Urothelium cell line (cell line): ENCODE data around the gene TCP1.
"Not testable (repeated sequence)": the region's sequence is repeated elsewhere in the genome, so short reads cannot be mapped to it uniquely, and the experiment has no call there.

ENCODE experiments used
- DNase-seq: peaks from one replicate; pipeline ENCODE4 v3.0.0; 2011; ENCODE audit warnings: low spot score, mixed read lengths
- FAIRE-seq: peaks from 2 replicates; lab custom pipeline; 2011; peaks lifted over from hg19 to GRCh38; lab: Jason Lieb, UNC

The TCP1 gene

DNA sequence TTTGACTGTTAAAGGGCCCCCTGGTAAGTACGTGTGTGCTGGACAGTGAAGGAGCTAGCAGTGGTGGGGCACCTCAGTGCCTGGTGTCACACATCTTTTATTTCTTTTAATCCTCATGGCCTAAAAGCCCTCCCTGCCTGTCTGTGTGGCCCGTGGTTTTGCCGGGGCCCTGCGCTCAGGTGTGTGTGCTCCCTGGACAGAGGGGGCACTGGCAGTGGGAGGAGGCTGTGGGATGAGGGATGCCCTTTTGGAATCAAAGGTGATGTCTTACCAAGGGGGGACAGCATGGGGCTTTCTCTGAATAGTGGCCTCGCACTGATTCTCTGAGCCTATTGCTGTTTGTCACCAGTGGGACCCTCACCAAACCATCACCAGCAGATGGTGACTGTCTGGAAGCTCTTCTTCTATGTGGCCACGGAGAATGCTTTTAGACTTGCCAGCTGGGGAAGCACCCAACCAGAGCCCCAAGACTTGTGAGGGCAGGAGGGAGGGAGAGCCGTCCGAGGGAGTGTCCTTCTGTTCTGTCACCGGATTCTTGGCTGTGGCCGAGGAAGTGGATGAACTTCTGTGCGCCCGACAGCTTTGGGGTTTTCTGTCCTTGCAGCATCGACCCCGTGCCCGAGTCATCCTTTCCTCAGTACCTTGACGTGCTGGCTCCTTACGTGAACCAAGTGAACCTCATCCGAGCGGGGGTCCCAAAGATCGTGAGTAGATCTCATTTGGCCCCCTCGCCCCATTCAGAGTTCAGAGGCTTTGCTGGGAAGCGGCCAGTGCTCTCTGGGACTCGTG, 28.7 kb upstream of the TCP1 start:
- no peak for FAIRE-seq
- DNase-seq, result no peak

DNA sequence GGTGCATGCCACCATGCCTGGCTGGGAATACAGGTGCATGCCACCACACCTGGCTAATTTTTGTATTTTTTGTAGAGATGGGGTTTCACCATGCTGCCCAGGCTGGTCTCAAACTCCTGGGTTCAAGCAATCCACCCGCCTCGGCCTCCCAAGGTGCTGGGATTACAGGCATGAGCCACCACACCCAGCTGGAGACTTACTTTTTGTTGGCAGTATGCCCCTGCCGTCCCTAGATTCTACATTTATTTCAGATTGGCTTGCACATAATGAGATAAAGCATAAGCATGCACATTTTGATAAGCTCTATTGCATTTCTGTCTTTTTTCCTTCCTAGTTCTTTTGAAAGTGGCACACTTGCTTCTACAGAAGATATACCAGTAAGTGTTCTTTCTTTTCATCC, 27.4 kb upstream of the TCP1 start:
- not testable (repeated sequence) for FAIRE-seq, DNase-seq

DNA sequence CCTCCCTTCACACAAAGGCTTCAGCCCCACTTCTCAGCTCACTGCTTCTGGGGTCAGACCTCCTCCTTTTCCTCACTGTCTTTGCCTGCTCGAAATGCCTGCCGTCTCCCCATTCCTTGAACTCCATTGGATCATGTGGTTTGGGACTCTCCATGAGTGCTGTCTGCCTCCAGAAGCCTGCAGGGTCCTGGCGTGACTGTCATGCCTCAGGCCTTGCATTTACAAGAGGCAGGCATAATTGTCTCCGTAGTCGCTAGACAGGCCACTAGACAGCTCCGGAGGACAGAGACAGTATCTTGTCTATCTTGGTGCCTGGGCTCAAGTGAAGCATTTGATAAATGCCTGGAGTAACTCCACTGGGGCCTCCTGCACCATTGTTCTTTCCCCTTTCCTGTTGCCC, 26.0 kb upstream of the TCP1 start:
- FAIRE-seq, result no peak
- no peak for DNase-seq

DNA sequence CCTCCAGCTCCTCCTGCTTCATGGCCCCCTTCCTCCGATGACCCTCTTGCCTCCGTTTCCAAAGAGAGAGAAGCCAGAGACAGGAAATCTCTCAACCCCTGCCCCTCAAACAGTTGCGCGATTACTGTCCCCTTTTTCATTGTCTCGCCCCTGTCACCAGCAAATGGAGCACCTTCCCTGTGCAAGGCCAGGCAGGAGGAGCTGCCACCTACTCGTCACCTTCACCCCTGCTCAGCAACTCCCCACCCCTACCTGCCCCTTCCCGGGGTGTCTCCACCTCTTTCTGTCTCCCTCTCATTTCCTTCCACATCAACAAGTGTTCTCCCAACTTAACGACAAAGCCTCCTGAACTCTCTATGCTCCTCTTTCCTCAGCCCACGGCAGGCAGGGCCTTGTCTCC, 24.4 kb upstream of the TCP1 start:
- DNase-seq, result no peak
- no peak for FAIRE-seq

DNA sequence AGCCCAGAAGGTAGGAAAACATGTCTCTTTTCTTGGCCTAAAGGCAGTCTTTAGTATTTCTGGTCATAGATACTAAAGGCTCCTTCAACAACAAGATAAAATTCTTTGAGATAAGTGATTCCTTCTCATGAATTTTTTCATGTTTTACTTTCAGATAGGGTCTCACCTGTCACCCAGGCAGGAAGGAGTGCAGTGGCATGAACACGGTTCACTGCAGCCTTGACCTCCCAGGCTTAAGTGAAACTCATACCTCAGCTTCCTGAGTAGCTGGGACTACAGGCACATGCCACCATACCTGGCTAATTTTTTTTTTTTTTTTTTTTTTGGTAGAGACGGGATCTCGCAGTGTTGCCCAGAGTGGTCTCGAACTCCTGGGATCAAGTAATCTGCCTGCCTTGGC, 19.7 kb upstream of the TCP1 start:
- DNase-seq, result no peak
- FAIRE-seq, result no peak

DNA sequence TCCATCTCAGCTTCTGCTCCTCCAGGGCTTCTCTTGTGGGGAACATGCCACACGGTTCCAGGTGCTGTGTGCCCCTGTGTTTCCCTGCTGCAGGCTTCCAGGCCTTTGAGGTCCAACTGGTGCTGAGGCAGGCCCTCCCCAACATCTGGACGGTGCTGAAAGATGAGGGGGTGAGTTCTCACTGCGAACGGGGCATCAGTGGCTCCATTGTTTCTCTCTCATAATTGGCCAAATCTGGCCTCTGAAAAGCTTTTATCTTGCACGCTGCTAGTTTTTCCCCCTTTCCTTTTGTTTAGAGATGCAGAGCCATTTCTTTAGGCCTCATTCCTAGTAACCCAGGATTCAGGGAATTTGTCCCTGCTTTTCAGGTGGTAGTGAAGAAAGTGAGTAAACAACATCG, 19.2 kb upstream of the TCP1 start:
- FAIRE-seq, result no peak
- no peak for DNase-seq

DNA sequence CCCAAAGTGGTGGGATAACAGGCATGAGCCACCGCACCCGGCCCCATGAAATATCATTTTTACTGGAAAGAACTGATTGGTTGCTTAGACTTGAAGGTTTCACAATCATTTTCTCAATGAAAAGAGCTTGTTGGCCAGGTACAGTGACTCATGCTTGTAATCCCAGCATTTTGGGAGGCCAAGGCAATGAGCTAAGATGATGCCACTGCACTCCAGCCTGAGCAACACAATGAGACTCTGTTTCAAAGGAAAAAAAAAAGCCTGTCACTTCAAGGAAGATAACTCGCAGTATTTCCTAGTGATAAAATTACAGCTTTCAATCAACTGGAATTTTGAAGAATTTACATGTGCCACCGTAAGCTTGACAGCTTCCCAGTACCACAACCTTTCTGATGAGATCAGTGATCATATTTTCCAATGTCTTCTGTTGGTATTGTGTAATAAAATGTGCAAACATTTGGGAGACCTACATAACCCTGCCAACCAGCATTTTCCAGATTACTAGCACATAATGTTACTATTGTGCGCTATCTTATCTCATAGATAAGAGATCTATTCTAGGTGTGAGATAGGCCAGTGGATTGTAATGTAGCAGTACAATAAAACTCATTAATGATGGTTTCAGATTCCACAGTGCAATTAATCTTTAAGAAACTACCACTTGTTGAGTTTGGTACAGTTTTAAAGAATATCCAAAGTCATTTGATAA, 17.9 kb upstream of the TCP1 start:
- DNase-seq, result peak; percentile 46
- no peak for FAIRE-seq

DNA sequence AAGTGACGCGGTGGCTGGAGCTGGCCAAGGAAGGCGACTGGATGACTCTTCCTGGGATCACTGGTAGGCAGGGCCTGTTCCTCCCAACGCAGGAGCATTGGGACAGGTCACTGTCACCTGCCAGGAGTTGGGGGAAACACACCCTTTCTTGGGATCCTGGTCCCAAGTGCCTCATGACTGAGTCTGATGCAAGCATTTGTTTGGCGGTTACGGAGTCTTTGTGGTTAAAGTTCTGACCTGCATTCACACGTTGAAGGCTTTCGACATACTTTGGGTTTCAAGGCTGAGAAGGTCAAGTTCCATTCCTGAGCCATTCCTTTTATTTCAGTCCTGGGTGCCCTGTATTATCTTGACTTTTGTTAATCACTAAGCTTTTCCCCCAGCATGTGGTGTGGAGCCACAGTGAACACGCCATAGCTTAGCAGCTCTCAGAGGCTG, 16.6 kb upstream of the TCP1 start:
- no peak for FAIRE-seq
- DNase-seq, result no peak

DNA sequence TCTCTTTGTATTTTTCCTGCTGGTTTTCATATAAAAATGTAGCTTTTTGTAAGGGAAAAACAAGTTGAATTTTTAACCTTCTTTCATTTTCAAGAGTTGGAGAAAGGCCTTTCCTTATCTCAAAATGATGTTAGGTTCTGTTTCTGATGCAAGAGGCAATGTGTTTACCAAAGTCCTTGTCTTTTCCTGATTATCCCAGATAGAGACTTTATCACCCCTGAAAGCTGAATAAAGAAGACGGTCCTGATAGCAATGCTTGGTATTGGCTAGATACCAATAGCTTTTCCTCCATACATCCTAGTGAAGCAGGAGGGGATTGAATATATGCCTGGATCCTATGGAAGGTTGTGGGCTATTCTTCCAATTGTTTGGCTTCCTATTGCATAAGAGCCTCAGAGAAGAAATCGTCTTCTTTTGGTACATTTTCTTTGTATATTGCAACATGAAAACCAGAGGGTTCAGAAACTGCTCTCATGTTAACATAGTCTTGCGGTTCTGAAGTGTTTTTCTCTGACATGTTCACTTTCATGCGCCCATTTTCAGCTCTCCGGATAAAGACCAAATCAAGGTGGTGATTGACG, 16.1 kb upstream of the TCP1 start:
- no peak for DNase-seq
- no peak for FAIRE-seq

DNA sequence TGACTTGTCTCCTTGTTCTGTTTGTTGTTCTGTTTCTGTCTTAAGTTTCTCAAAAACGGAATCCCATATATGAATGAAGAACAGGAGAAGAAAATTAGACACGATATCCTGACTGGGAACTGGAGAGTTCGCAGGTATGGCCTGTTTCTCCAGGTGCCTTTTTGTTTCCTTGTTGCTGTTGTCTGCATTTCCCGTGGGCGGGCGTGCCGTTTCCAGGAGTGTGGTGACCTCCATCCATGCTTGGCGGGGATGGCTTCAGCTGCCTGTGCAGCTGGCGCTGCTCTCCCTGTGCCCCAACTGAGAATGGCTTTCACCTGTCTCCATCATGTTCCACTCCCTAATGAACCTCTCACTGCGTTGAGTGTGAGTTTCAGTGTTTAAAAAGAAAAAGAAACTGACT, 15.1 kb upstream of the TCP1 start:
- FAIRE-seq, result no peak
- DNase-seq, result no peak

DNA sequence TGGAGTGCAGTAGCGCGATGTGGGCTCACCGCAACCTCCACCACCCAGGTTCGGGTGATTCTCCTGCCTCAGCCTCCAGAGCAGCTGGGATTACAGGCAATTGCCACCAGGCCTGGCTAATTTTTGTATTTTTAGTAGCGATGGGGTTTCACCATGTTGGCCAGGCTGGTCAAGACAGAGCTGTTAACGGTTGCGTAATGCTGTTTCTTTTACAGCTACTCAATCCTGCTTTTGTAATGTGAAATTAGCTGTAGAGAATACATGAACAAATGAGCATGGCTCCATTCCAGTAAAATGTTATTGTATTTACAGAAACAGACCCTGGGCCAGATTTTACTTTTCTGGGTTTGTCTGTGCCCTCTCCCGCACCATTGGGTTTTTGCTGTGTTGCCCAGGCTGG, 12.5 kb upstream of the TCP1 start:
- no peak for DNase-seq
- no peak for FAIRE-seq

DNA sequence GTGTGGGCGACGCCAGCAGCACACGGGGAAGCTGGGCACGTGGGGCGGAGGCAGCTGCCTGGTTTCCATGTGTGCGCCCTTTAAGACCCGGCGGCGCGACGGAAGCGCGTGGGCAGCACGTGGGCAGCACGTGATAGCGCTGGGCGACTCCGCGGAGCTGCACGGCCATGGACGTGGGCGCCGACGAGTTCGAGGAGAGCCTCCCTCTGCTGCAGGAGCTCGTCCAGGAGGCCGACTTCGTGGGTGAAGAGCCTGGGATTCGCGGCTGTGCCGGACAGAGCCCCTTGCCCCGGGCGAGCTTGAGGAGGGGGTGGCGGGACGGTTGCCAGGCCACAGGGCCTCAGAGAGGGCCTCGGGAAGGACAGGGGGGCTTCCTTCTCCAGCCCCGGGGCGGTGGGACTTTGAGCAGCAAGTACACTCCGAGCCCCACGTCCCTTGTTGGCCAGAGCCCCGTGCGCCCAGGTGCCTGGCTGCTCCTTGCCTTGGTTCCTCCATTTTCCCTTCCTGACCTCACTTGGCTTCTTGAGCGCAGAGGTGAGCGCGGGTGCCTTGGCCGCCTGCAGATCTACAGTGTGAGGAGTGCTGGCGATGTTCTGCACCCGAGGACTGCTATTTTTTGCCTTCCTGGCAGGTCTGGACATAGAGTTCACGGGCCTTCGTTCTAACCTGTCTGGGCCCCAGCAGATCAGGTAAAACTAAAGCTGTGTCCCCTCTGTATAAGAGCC, 10.9 kb upstream of the TCP1 start, which contains the start of gene PNLDC1:
Gene PNLDC1, plus strand, starts transcription at position 136 of the 725 bp plus-strand sequence. Its CDS starts 32 bp downstream, at position 168.
- DNase-seq, result no peak
- no peak for FAIRE-seq

DNA sequence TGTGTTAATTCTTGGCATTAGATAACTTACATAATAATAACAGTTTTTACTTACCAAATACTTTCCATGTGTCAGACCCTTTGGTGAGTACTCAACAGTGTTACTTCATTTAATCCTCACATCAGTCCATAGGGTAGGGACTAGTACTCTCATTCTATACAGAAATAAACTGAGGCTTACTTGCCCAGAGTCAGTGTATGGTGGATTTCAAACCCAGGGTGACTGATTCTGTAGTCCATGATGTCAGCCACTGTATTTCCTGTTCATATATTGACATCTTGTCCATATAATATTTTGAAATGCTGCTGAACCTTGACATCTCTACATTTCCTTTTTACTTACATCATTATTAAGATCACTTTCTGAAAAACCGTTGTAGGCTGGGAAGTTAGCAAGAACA, 8.2 kb upstream of the TCP1 start:
- DNase-seq (no peak), FAIRE-seq (no peak)

DNA sequence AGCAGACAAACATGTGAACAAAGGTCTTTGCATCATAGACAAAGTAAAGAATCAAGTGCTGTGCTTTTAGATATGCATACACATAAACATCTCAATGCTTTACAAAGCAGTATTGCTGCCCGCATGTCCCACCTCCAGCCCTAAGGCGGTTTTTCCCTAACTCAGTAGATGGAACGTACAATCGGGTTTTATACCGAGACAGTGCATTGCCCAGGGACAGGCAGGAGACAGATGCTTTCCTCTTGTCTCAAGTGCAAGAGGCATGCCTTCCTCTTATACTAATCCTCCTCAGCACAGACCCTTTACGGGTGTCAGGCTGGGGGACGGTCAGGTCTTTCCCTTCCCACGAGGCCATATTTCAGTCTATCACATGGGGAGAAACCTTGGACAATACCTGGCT, 5.6 kb upstream of the TCP1 start:
- not testable (repeated sequence) for FAIRE-seq, DNase-seq

DNA sequence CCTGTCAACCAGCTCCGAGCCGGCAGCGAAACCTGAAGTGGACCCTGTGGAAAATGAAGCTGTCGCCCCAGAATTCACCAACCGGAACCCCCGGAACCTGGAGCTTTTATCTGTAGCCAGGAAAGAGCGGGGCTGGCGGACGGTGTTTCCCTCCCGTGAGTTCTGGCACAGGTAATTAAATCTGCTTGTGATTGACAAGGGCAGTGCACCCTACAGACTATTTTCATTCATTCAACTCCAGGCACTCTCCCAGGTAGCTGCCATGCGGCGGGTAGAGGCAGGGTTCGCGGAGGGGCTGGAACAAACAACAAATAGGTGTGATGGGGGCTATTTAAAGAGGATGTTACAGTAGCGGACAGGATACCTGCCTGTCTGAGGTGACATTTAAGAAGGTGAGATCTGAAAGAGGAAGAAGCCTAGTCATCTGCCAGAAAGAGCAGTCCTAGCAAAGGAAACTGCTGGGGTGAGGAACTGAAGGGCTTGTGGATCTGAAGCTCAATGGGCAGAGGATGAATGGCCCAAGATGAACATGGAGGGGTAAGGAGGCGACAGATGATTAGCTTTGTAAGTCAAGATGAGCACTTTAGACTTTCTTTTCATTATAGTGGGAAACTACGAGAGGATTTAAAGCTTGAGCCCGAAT, 1.7 kb upstream of the TCP1 start:
- FAIRE-seq (no peak), DNase-seq (no peak)

DNA sequence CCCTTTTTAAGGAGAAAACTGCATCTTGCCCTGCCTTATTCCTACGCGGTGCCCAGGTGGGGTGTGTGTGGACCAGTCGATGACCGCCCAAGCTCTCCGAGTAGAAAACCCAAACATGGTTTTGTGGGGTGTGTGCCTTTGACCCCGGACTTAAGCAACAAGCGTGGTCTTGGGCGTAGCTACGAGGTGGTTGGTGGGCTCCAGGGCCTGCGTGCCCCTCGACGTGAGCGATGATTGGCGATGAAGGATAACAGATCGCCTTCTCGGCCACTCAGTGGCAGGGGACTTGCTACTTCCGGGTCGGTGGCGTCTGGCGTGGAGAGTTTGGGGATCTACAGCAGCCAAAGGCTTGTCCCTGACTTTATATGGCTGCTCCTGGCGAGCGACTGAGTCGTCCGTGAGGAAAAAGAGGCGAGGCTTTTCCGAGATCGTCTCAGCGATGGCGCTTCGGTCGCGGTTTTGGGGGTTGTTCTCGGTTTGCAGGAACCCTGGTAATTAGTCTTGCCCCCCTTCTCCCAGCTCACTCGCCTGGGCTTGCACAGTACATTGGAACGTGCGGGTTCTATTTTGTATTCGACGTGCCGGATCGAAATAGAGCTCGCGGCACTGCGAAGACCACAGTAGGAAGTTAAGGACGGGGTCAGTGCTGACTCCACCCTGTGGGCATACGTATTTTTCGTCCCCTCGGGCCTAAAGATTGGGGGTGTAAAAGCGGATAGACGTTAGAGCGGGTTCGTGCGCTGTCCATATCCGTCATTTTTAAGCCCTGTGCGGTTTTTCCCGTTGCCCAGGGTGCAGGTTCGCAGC, 950 bp upstream of the TCP1 start, which contains the start of gene MRPL18:
Gene MRPL18, plus strand, starts transcription at position 319 of the 807 bp plus-strand sequence. Its CDS starts 121 bp downstream, at position 440.
- DNase-seq (peak; percentile 94), FAIRE-seq (peak; percentile 72)

DNA sequence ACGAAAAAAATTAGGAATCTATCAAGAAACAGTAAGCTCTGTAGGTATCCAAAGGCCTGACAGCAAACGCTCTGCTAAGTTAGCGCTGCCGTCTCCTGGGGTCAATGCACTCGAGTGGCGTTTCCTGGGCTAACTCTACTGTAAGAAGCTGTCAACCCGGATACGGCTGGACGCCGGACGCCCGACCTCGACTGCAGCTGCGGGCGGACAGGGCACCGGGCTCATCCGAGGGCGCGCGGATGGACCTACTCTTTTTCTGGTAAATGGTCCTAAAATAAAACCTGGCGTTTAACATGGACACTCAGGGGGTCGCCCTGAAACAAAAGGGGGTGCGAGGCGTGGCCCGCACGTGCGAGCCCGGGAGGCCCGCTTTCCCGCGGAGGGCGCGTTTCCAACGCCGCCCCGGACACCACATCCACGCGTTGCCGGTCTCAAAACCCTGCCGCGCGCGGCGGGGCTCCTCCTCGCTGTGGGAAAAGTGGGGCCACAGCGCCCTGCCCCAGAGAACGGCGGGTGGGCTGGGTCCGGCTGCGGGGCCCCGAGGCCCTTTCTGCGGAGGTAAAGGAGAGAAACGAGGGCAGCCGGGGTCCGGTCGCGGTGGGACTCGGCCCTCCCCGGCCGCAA, 537 bp downstream of the TCP1 start:
- DNase-seq, result peak; percentile 25
- no peak for FAIRE-seq

DNA sequence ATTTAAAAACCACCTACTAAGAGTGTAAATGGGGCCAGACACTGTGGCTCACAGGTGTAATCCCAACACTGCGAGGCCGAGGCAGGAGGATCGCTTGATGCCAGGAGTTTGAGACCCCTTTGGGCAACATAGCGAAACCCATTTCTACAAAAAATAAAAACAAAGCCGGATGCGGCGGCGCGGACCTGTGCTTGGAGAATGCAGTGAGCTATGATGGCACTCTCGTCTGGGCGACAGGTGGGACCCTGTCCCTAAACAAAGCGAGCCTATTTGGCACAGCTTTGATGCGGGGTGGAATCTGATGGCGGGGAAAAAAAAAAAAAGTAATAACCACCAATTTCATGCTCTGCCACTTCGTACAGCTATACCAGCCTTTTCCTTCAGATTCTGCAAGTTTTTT, 1.1 kb downstream of the TCP1 start:
- no peak for DNase-seq
- no peak for FAIRE-seq

DNA sequence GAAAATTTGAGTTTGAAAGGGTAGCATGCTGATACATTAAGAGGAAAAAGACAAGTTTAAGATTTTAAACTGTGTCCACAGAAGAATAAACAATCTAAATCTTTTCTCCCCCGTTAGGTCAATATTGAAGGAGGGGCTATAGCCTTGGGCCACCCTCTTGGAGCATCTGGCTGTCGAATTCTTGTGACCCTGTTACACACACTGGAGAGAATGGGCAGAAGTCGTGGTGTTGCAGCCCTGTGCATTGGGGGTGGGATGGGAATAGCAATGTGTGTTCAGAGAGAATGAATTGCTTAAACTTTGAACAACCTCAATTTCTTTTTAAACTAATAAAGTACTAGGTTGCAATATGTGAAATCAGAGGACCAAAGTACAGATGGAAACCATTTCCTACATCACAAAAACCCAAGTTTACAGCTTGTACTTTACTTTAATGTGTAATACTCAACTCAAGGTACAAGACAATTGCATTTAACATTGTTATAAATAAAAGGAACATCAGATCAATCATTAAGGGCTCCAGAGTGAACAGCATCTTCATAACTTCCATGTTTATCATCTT, 10.8 kb downstream of the TCP1 start:
- FAIRE-seq (no peak), DNase-seq (no peak)
